H1 (cell line): ENCODE results near the gene DNASE1. TPM values are rescaled to one million over a fixed set of nuclear protein-coding genes. Genes with fewer than 3 reads are reported as not detected.

ENCODE experiments used
- CHD2 ChIP-seq: IDR thresholded peaks from 2 replicates; pipeline ENCODE4 v1.6.1; 2012; ENCODE audit warnings: low read length, improper control_type of control experiment
- POLR2A ChIP-seq, 2 experiments: IDR thresholded peaks; 1 replicate in 1 of 2; 2 replicates in 1 of 2; pipeline ENCODE4 v1.6.1; 2011; ENCODE audit warnings: low read depth in 2 of 2, low read length in 2 of 2, mild to moderate bottlenecking in 2 of 2; ENCODE audit errors: control extremely low read depth in 1 of 2
- SIN3A ChIP-seq, 2 experiments: IDR thresholded peaks in 1 of 2; conservative IDR thresholded peaks in 1 of 2; 2 replicates each; pipeline ENCODE4 v1.6.1; 2011 to 2012; ENCODE audit warnings: low read length in 2 of 2, improper control_type of control experiment in 1 of 2, low read depth in 1 of 2, mild to moderate bottlenecking in 1 of 2
- TBP ChIP-seq: IDR thresholded peaks from 2 replicates; pipeline ENCODE4 v1.6.1; 2011; ENCODE audit warnings: low read depth, low read length, improper control_type of control experiment
- TEAD4 ChIP-seq: IDR thresholded peaks from 2 replicates; pipeline ENCODE4 v1.6.1; 2012; ENCODE audit warnings: low read depth, low read length, inconsistent platforms, mixed read lengths
- ZNF274 ChIP-seq: IDR thresholded peaks from 2 replicates; pipeline ENCODE4 v1.7.0; 2012; ENCODE audit warnings: low read length, borderline replicate concordance; ENCODE audit errors: extremely low read depth
- polyA plus RNA-seq, 7 experiments: library from polyadenylated mRNA; depleted of rRNA in 3 of 7; stranded (reverse) in 5 of 7; unstranded in 2 of 7; fragments of >200 nt in 5 of 7; fragments of 200-250 nt in 2 of 7; gene quantifications; 1 replicate in 5 of 7; 2 replicates in 1 of 7; 4 replicates in 1 of 7; pipeline versions ENCODE4 v1.2.1 to v1.2.3, GENCODE V29; 2011 to 2013; ENCODE audit warnings: missing spikeins in 2 of 7, mixed read lengths in 2 of 7
- total RNA-seq: library from RNA; stranded (reverse); fragmentation: NEBNext Ultra II Directional; extraction: Animal tissue kit (Norgen Biotek cat#: 25700); gene quantifications from 2 replicates; pipeline ENCODE4 v1.2.1, GENCODE V29; 2021
- TF ChIP-seq, protein P1 (sequence below): IDR thresholded peaks from 2 replicates; pipeline ENCODE4 v1.6.1; 2011; ENCODE audit warnings: low read length, improper control_type of control experiment
- TF ChIP-seq, protein P2 (sequence below): fragments of 300-600 bp; sonication (generic); IDR thresholded peaks from 2 replicates; pipeline ENCODE4 v1.7.1; 2012; ENCODE audit warnings: low read length, moderate library complexity, mild to moderate bottlenecking, inconsistent platforms; ENCODE audit not compliant: insufficient replicate concordance

The DNASE1 gene
- total and polyA plus RNA-seq, 2 of the 8 experiments (the other 6 are each of a cell fraction or from before 2014, with no cell fraction given), result 11.5 to 16.7 TPM

GRCh38 chr16:3696425-3697218, 42.1 kb downstream of the DNASE1 start (continued):
- TF ChIP-seq, protein P1, sequence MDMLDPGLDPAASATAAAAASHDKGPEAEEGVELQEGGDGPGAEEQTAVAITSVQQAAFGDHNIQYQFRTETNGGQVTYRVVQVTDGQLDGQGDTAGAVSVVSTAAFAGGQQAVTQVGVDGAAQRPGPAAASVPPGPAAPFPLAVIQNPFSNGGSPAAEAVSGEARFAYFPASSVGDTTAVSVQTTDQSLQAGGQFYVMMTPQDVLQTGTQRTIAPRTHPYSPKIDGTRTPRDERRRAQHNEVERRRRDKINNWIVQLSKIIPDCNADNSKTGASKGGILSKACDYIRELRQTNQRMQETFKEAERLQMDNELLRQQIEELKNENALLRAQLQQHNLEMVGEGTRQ, result no peak
- TF ChIP-seq SIN3A (conservative IDR thresholded peaks at IDR 0.05 in 1 of 2, IDR thresholded peaks at IDR 0.05 in 1 of 2; ENCODE audit: low read depth in 1 of 2, low read length in 2 of 2) (no peak), POLR2A (IDR thresholded peaks at IDR 0.05; ENCODE audit: control extremely low read depth in 1 of 2, low read depth in 2 of 2, low read length in 2 of 2) (no peak), CHD2 (no peak), TBP (no peak), ZNF274 (no peak), TEAD4 (no peak)
- TF ChIP-seq, protein P2, sequence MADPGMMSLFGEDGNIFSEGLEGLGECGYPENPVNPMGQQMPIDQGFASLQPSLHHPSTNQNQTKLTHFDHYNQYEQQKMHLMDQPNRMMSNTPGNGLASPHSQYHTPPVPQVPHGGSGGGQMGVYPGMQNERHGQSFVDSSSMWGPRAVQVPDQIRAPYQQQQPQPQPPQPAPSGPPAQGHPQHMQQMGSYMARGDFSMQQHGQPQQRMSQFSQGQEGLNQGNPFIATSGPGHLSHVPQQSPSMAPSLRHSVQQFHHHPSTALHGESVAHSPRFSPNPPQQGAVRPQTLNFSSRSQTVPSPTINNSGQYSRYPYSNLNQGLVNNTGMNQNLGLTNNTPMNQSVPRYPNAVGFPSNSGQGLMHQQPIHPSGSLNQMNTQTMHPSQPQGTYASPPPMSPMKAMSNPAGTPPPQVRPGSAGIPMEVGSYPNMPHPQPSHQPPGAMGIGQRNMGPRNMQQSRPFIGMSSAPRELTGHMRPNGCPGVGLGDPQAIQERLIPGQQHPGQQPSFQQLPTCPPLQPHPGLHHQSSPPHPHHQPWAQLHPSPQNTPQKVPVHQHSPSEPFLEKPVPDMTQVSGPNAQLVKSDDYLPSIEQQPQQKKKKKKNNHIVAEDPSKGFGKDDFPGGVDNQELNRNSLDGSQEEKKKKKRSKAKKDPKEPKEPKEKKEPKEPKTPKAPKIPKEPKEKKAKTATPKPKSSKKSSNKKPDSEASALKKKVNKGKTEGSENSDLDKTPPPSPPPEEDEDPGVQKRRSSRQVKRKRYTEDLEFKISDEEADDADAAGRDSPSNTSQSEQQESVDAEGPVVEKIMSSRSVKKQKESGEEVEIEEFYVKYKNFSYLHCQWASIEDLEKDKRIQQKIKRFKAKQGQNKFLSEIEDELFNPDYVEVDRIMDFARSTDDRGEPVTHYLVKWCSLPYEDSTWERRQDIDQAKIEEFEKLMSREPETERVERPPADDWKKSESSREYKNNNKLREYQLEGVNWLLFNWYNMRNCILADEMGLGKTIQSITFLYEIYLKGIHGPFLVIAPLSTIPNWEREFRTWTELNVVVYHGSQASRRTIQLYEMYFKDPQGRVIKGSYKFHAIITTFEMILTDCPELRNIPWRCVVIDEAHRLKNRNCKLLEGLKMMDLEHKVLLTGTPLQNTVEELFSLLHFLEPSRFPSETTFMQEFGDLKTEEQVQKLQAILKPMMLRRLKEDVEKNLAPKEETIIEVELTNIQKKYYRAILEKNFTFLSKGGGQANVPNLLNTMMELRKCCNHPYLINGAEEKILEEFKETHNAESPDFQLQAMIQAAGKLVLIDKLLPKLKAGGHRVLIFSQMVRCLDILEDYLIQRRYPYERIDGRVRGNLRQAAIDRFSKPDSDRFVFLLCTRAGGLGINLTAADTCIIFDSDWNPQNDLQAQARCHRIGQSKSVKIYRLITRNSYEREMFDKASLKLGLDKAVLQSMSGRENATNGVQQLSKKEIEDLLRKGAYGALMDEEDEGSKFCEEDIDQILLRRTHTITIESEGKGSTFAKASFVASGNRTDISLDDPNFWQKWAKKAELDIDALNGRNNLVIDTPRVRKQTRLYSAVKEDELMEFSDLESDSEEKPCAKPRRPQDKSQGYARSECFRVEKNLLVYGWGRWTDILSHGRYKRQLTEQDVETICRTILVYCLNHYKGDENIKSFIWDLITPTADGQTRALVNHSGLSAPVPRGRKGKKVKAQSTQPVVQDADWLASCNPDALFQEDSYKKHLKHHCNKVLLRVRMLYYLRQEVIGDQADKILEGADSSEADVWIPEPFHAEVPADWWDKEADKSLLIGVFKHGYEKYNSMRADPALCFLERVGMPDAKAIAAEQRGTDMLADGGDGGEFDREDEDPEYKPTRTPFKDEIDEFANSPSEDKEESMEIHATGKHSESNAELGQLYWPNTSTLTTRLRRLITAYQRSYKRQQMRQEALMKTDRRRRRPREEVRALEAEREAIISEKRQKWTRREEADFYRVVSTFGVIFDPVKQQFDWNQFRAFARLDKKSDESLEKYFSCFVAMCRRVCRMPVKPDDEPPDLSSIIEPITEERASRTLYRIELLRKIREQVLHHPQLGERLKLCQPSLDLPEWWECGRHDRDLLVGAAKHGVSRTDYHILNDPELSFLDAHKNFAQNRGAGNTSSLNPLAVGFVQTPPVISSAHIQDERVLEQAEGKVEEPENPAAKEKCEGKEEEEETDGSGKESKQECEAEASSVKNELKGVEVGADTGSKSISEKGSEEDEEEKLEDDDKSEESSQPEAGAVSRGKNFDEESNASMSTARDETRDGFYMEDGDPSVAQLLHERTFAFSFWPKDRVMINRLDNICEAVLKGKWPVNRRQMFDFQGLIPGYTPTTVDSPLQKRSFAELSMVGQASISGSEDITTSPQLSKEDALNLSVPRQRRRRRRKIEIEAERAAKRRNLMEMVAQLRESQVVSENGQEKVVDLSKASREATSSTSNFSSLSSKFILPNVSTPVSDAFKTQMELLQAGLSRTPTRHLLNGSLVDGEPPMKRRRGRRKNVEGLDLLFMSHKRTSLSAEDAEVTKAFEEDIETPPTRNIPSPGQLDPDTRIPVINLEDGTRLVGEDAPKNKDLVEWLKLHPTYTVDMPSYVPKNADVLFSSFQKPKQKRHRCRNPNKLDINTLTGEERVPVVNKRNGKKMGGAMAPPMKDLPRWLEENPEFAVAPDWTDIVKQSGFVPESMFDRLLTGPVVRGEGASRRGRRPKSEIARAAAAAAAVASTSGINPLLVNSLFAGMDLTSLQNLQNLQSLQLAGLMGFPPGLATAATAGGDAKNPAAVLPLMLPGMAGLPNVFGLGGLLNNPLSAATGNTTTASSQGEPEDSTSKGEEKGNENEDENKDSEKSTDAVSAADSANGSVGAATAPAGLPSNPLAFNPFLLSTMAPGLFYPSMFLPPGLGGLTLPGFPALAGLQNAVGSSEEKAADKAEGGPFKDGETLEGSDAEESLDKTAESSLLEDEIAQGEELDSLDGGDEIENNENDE, result no peak
